ENCODE data around the gene TMEM234. TPM values are rescaled to one million over a fixed set of nuclear protein-coding genes. Genes with fewer than 3 reads are reported as not detected.

The TMEM234 gene
- polyA plus RNA-seq, 3 donors from 2014 or later = 6.7 to 14.3 (median 9.8) TPM

DNA sequence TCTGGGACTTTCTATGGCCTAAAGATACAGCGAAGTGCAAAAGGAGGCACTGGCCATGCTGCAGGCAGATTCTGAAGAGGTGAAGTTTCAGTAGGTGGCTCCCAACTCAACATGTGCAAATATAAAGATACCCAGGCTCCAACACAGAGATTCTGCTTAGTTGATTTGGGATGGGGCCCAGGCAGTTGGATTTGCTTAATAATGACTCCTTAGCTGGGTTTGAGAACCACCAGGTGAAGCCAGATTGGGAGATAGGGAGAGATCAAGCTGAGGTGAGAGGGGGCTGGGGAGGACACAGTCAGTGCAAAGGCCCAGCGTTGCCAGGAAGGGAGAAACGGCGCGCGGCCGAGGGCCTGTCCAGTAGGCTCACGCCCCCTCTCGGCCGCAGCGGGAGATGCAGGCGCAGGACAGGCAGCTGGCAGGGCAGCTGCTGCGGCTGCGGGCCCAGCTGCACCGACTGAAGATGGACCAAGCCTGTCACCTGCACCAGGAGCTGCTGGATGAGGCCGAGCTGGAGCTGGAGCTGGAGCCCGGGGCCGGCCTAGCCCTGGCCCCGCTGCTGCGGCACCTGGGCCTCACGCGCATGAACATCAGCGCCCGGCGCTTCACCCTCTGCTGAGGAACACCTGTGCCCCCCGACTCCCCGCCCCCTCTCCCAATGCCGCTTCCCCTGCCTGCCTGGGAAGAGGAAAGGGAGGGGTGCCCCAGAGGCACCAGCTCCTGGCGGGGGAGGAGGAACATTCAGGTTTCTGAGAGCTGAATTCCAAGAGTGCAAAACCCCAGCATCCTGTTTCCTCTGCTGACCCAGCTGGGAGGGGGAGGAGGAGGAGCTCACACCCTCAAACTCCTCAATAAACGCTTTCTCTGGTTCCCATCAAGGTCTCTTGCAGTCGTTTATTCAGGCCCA is 26.1 kb upstream of the TMEM234 start:
- peaks cover 18 to 29% (median 27%) of the 10 kb centered on the region in 3 donors for H3K27me3 Mint-ChIP-seq (ENCODE audit: low read depth in 3 of 3)
- DNase-seq = peak; percentile 75 to 77 (median 76)
- peak overlapping the region; percentile 80 to 100 (median 91) for H3K4me3 Mint-ChIP-seq
- H3K36me3 Mint-ChIP-seq = peaks cover 4 to 5% (median 5%) of the 10 kb centered on the region in 3 donors
- peak overlapping the region; percentile 96 to 100 (median 98) for H3K27ac Mint-ChIP-seq
- peaks cover 55 to 59% of the 10 kb centered on the region in 2 donors for H3K4me1 Mint-ChIP-seq
- H3K9me3 Mint-ChIP-seq = peaks cover 0 to 1% (median 0%) of the 10 kb centered on the region in 6 donors

DNA sequence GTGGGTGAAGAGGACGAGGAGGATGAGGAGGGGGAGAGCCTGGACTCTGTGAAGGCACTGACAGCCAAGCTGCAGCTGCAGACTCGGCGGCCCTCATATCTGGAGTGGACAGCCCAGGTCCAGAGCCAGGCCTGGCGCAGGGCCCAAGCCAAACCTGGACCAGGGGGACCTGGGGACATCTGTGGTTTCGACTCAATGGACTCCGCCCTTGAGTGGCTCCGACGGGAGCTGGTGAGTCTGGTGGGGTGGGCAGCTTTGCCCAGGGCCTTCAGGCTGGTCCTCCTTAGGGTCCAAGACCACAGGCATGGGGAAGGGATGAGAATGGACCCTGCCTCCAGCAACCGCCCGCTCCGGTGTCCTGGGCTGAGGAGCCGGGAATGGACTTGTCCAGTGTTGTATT is 25.3 kb upstream of the TMEM234 start:
- H3K4me1 Mint-ChIP-seq = peaks cover 48 to 55% of the 10 kb centered on the region in 2 donors
- H3K4me3 Mint-ChIP-seq = peak overlapping the region in 2 of 5 donors; percentile 72 to 85
- H3K27ac Mint-ChIP-seq = peak overlapping the region; percentile 34 to 98 (median 94)
- H3K36me3 Mint-ChIP-seq = peaks cover 1 to 5% (median 4%) of the 10 kb centered on the region in 3 donors
- H3K9me3 Mint-ChIP-seq = peaks cover 0 to 1% (median 0%) of the 10 kb centered on the region in 6 donors
- no peak for DNase-seq
- H3K27me3 Mint-ChIP-seq (ENCODE audit: low read depth in 3 of 3) = peaks cover 17 to 26% (median 24%) of the 10 kb centered on the region in 3 donors

- Mint-ChIP-seq H3K36me3 (peaks cover 0 to 4% (median 3%) of the 10 kb centered on the region in 3 donors), H3K9me3 (peaks cover 0 to 1% (median 0%) of the 10 kb centered on the region in 6 donors), H3K27me3 (ENCODE audit: low read depth in 3 of 3) (peaks cover 14 to 21% (median 19%) of the 10 kb centered on the region in 3 donors), H3K4me3 (peak within 1 kb of the TSS; percentile 48 to 85 (median 80)), H3K27ac (peak within 1 kb of the TSS; percentile 91 to 98 (median 96)), H3K4me1 (peaks cover 43 to 53% of the 10 kb centered on the region in 2 donors)
- no peak for DNase-seq
Measured at GRCh38 chr1:32246888-32247273, 24.7 kb upstream of the TMEM234 start, which contains the start of gene FAM167B. Gene FAM167B (plus strand): TSS chr1:32247222. CDS start chr1:32247422, 200 bp downstream.

GRCh38 chr1:32242341-32242851 is 20.2 kb upstream of the TMEM234 start:
- peaks cover 15 to 31% of the 10 kb centered on the region in 2 donors for H3K4me1 Mint-ChIP-seq
- no peak for DNase-seq
- no peaks in the 10 kb centered on the region for H3K27me3 Mint-ChIP-seq (ENCODE audit: low read depth in 3 of 3)
- no peaks in the 10 kb centered on the region for H3K36me3 Mint-ChIP-seq
- H3K9me3 Mint-ChIP-seq = no peaks in the 10 kb centered on the region
- peak overlapping the region in 1 of 6 donors; percentile 61 for H3K27ac Mint-ChIP-seq
- peak overlapping the region in 4 of 5 donors; percentile 23 to 41 (median 34) for H3K4me3 Mint-ChIP-seq

DNA sequence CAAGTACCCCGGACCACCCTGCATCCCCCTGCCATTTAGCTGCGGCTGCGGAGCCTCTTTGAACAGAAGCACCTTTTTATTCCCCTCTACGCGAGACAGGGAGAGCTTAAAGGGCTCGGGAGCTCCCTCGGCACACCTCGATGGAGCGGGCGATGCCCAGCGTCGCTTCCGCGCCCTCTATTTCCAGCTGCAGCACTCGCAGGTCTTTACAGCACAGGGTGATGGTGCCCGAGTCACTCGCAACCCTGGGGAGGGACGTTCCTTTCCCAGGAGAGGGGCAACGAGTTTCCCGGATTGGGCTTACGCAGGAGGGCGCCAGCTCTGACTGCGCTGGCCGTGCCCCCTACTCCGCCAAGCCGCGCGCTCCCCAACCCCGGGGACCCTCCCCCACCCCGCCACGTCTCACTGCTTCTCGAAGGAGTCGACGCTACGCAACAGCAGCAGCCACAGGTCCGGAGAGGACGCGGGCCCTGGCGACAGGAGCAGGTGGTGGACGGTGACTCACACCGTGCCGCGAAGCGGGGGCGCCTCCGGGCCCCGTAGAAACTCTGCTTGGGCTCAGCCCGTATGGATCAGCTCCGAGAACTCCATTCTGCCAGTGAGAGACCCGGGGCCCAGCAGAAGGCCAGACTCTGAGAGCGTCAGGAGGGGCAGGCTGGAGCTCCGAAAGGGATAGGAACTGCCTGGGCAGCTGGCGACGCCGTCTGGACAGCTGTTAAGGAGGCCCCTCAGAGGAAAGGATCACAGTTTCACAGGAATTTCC is 19.0 kb upstream of the TMEM234 start:
- peak; percentile 39 to 48 (median 43) for DNase-seq
- no peaks in the 10 kb centered on the region for H3K9me3 Mint-ChIP-seq
- H3K4me3 Mint-ChIP-seq = peak overlapping the region; percentile 87 to 92 (median 89)

GRCh38 chr1:32240140-32240951 is 18.2 kb upstream of the TMEM234 start:
- peaks cover 0 to 4% (median 0%) of the 10 kb centered on the region in 3 donors for H3K36me3 Mint-ChIP-seq
- no peaks in the 10 kb centered on the region for H3K9me3 Mint-ChIP-seq
- peak overlapping the region; percentile 12 to 85 (median 60) for H3K27ac Mint-ChIP-seq
- H3K4me1 Mint-ChIP-seq = peaks cover 15 to 26% of the 10 kb centered on the region in 2 donors
- peaks cover 0 to 1% (median 0%) of the 10 kb centered on the region in 3 donors for H3K27me3 Mint-ChIP-seq (ENCODE audit: low read depth in 3 of 3)
- peak; percentile 56 to 74 (median 57) for DNase-seq
- H3K4me3 Mint-ChIP-seq = peak overlapping the region; percentile 87 to 92 (median 89)

More for the DNA sequence above, 19.0 kb upstream of the TMEM234 start:
- Mint-ChIP-seq H3K27ac (peak overlapping the region in 5 of 6 donors; percentile 59 to 85 (median 71)), H3K4me1 (peaks cover 15 to 26% of the 10 kb centered on the region in 2 donors), H3K36me3 (no peaks in the 10 kb centered on the region), H3K27me3 (ENCODE audit: low read depth in 3 of 3) (no peaks in the 10 kb centered on the region)

GRCh38 chr1:32239790-32240139 is 17.6 kb upstream of the TMEM234 start:
- H3K4me3 Mint-ChIP-seq = peak overlapping the region; percentile 87 to 92 (median 89)
- peaks cover 0 to 1% (median 0%) of the 10 kb centered on the region in 3 donors for H3K27me3 Mint-ChIP-seq (ENCODE audit: low read depth in 3 of 3)
- peaks cover 0 to 4% (median 0%) of the 10 kb centered on the region in 3 donors for H3K36me3 Mint-ChIP-seq
- no peak for DNase-seq
- peak overlapping the region in 3 of 6 donors; percentile 51 to 62 (median 60) for H3K27ac Mint-ChIP-seq
- peaks cover 15 to 26% of the 10 kb centered on the region in 2 donors for H3K4me1 Mint-ChIP-seq
- H3K9me3 Mint-ChIP-seq = no peaks in the 10 kb centered on the region

- Mint-ChIP-seq H3K4me1 (peaks cover 15 to 26% of the 10 kb centered on the region in 2 donors), H3K27me3 (ENCODE audit: low read depth in 3 of 3) (peaks cover 0 to 1% (median 0%) of the 10 kb centered on the region in 3 donors), H3K27ac (peak overlapping the region in 3 of 6 donors; percentile 14 to 69 (median 60)), H3K9me3 (no peaks in the 10 kb centered on the region), H3K36me3 (peaks cover 0 to 4% (median 0%) of the 10 kb centered on the region in 3 donors), H3K4me3 (peak overlapping the region; percentile 65 to 92 (median 87))
- DNase-seq = no peak
Measured at GRCh38 chr1:32239337-32239736, 17.2 kb upstream of the TMEM234 start.

DNA sequence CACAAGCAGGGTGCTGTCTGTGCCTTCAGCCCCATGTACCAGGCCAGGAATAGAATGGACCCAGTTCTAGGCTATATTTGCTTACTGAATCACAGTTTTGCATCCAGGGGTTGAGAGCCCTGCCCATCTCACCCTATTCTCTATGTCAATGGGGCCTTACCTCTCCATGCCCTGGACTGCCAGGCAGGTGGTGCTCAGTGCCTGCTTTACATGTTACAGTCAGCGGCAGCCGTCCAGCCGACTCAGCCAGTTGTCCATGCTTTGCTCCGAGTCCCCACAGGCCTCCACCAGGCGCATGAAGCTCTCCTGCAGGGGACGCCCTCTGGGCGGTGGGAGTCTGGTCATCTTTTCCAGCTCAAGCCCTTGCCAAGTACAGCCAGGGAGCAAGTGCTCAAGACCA is 12.6 kb upstream of the TMEM234 start:
- Mint-ChIP-seq H3K4me1 (peaks cover 2 to 4% of the 10 kb centered on the region in 2 donors), H3K4me3 (no peak overlapping the region)

DNA sequence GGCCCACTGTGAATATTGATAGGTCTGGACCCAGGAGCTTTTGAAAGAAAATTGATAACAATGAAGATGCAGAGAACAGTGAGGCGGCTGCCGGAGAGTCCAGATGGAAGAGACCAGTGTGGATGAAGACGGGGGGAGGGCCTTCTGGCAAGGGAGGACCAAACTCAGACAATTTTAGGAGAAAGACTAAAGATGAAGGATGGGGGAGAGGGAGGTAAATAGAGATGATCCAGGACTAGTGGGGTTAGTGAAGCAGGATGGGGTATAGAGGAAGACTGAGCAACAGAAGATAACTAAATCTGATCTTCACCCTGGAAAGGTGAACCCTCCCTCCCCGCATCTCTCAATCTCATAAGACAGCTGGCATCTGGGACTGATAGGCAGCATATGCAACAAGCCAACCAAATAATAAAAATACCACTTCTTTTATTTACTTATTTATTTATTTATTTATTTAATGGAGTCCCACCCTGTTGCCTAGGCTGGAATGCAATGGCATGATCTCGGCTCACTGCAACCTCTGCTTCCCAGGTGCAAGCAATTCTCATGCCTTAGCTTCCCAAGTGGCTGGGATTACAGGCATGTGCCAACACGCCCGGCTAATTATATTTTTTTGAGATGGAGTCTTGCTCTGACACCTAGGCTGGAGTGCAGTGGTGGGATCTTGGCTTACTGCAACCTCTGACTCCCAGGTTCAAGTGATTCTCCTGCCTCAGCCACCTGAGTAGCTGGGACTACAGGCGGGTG is 10.6 kb upstream of the TMEM234 start:
- H3K4me1 Mint-ChIP-seq = no peaks in the 10 kb centered on the region
- peak overlapping the region in 1 of 6 donors; percentile 4 for H3K27ac Mint-ChIP-seq
- peaks cover 0 to 1% (median 1%) of the 10 kb centered on the region in 3 donors for H3K27me3 Mint-ChIP-seq (ENCODE audit: low read depth in 3 of 3)
- no peaks in the 10 kb centered on the region for H3K9me3 Mint-ChIP-seq
- no peak for DNase-seq
- peaks cover 12 to 23% (median 16%) of the 10 kb centered on the region in 3 donors for H3K36me3 Mint-ChIP-seq
- no peak overlapping the region for H3K4me3 Mint-ChIP-seq

More for the DNA sequence above, 12.6 kb upstream of the TMEM234 start:
- Mint-ChIP-seq H3K27ac (no peak overlapping the region), H3K27me3 (ENCODE audit: low read depth in 3 of 3) (peaks cover 0 to 1% (median 0%) of the 10 kb centered on the region in 3 donors), H3K36me3 (peaks cover 0 to 10% (median 4%) of the 10 kb centered on the region in 3 donors), H3K9me3 (no peaks in the 10 kb centered on the region)
- DNase-seq = no peak

DNA sequence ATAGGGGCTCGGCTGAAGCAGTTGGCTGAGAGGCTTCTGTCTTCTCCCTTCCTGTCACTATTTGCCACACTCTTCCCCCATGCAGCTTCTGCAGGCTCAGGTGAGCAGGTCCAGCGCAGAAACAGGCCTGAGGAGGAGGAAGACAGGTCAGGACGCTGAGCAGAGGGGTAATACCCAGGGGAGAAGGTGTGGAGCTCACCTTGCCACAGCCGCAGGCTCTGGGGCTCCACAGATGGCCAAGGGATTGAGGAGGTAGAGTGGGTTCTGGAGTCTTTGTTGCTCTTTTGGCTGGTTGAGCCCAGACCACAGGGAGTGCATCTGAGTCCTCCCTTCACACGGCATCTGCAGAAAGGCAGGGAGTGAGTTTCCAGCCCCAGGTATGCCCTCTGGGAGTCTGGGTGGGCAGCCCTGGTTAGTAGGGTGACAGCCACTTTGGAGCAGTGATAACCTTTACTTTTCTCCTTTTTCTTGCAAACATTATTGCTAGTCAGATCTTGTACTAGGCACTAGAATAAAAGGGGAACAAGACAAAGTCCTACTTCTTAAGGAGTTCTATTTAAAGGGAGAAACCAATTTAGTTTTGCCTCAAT is 9.8 kb upstream of the TMEM234 start:
- no peak for DNase-seq
- peaks cover 18 to 28% (median 21%) of the 10 kb centered on the region in 3 donors for H3K36me3 Mint-ChIP-seq
- peaks cover 0 to 6% of the 10 kb centered on the region in 2 donors for H3K4me1 Mint-ChIP-seq
- peaks cover 0 to 3% (median 1%) of the 10 kb centered on the region in 3 donors for H3K27me3 Mint-ChIP-seq (ENCODE audit: low read depth in 3 of 3)
- no peak overlapping the region for H3K4me3 Mint-ChIP-seq
- no peaks in the 10 kb centered on the region for H3K9me3 Mint-ChIP-seq
- peak overlapping the region in 1 of 6 donors; percentile 34 for H3K27ac Mint-ChIP-seq

Measured in immature natural killer cell (primary cell).